Common myeloid progenitor, CD34-positive (primary cell): Measurements from ENCODE around the gene DISP3.

Experiments used
- CTCF ChIA-PET: fragments of 350-600 bp; sonication (Branson Sonifier 250); formaldehyde crosslinking; loops from one replicate; lab custom pipeline; 2021; ENCODE audit warnings: antibody characterized with exemption; lab: Charles Lee
- POLR2A ChIA-PET: fragments of 350-600 bp; sonication (Branson Sonifier 250); formaldehyde crosslinking; loops from one replicate; lab custom pipeline; 2021; ENCODE audit warnings: antibody characterized with exemption; lab: Charles Lee
- DNase-seq, 3 donors: peaks; one replicate each; pipeline versions ENCODE4 v3.0.0 to v3.0.0-alpha.2; 2013
- H3K27ac ChIP-seq, 2 experiments: 1 replicate in 1 of 2; 2 replicates in 1 of 2; pipeline ENCODE4 v1.7.0; 2013; ENCODE audit warnings: inconsistent platforms in 2 of 2, low read length in 2 of 2, mild to moderate bottlenecking in 2 of 2, low read depth in 1 of 2, moderate library complexity in 1 of 2; ENCODE audit not compliant: severe bottlenecking in 2 of 2, insufficient read depth in 1 of 2, poor library complexity in 1 of 2
- H3K27me3 ChIP-seq, 5 experiments: replicated peaks in 2 of 5; 1 replicate in 3 of 5; 2 replicates in 2 of 5; pipeline versions ENCODE4 v1.6.1 to v1.7.0; 2013; ENCODE audit warnings: low read length in 4 of 5, mild to moderate bottlenecking in 2 of 5, moderate library complexity in 2 of 5, inconsistent platforms in 1 of 5; ENCODE audit not compliant: insufficient read depth in 5 of 5, control insufficient read depth in 4 of 5
- H3K36me3 ChIP-seq, 4 experiments: 1 replicate in 2 of 4; 2 replicates in 2 of 4; pipeline versions ENCODE4 v1.6.1 to v1.7.0; 2013; ENCODE audit warnings: low read length in 3 of 4, control low read depth in 1 of 4, mild to moderate bottlenecking in 1 of 4; ENCODE audit not compliant: control insufficient read depth in 4 of 4, insufficient read depth in 4 of 4
- H3K4me1 ChIP-seq, 4 experiments: 1 replicate in 3 of 4; 2 replicates in 1 of 4; pipeline versions ENCODE4 v1.6.1 to v1.7.1; 2013; ENCODE audit warnings: low read length in 3 of 4, mild to moderate bottlenecking in 3 of 4, control low read depth in 1 of 4, inconsistent platforms in 1 of 4, moderate library complexity in 1 of 4; ENCODE audit not compliant: control insufficient read depth in 4 of 4, insufficient read depth in 4 of 4; ENCODE audit errors: control extremely low read depth in 1 of 4
- H3K4me3 ChIP-seq, 7 experiments: 1 replicate in 4 of 7; 2 replicates in 3 of 7; pipeline versions ENCODE4 v1.5.1 to v1.7.0; 2013; ENCODE audit warnings: mild to moderate bottlenecking in 7 of 7, low read length in 6 of 7, moderate library complexity in 6 of 7, inconsistent platforms in 2 of 7, low read depth in 2 of 7, control low read depth in 1 of 7; ENCODE audit not compliant: insufficient read depth in 4 of 7, control insufficient read depth in 1 of 7; ENCODE audit errors: extremely low read depth in 1 of 7
- H3K9me3 ChIP-seq, 5 experiments: 1 replicate in 4 of 5; 2 replicates in 1 of 5; pipeline versions ENCODE4 v1.6.1 to v1.7.1; 2013; ENCODE audit warnings: low read length in 4 of 5, mild to moderate bottlenecking in 2 of 5, inconsistent platforms in 1 of 5, low read depth in 1 of 5, moderate library complexity in 1 of 5; ENCODE audit not compliant: control insufficient read depth in 4 of 5, insufficient read depth in 2 of 5; ENCODE audit errors: control extremely low read depth in 1 of 5
- WGBS: methylation state at CpG from one replicate; pipeline ENCODE4 v1.1.5; 2013; ENCODE audit not compliant: insufficient coverage; 5-methylcytosine and 5-hydroxymethylcytosine counted together

DISP3 gene

GRCh38 chr1:11507309-11507708 is 28.4 kb downstream of the DISP3 start:
- CTCF ChIA-PET = no interaction called here
- Histone ChIP-seq H3K4me3 (no peak overlapping the region), H3K4me1 (no peaks in the 10 kb centered on the region), H3K36me3 (no peaks in the 10 kb centered on the region), H3K27me3 (peaks cover 0 to 6% (median 4%) of the 10 kb centered on the region in 5 experiments), H3K27ac (no peak overlapping the region), H3K9me3 (peaks cover 9 to 44% (median 33%) of the 10 kb centered on the region in 5 experiments)
- POLR2A ChIA-PET = no interaction called here
- DNase-seq = no peak
- WGBS = 85% methylated on average over 1 of the region's 2 CpGs

DNA sequence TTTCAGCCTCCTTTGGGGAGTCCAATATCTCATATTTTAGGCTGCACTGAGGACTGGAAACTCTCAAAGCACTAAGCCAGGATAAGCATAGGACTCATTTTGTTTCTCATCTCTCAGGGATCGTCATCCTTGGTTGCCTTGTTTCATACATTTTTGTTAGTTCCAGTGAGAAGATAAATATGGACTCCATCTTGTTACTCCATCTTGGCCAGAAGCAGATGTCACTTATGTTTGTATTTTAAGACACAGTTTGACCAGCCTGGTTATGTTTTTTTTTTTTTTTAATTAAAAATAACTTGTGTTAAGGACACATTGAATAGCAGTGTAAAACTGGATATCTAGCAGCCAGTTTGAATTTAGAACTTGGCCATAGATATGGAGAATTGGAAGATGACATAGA is 34.7 kb downstream of the DISP3 start:
- no peak overlapping the region for H3K4me3 ChIP-seq
- H3K36me3 ChIP-seq = no peaks in the 10 kb centered on the region
- H3K27me3 ChIP-seq = no peaks in the 10 kb centered on the region
- 100% methylated on average over 1 of the region's 1 CpG for WGBS
- H3K27ac ChIP-seq = no peak overlapping the region
- H3K4me1 ChIP-seq = no peaks in the 10 kb centered on the region
- CTCF ChIA-PET = no interaction called here
- H3K9me3 ChIP-seq = peaks cover 0 to 3% (median 2%) of the 10 kb centered on the region in 5 experiments
- DNase-seq = no peak
- POLR2A ChIA-PET = no interaction called here

DNA sequence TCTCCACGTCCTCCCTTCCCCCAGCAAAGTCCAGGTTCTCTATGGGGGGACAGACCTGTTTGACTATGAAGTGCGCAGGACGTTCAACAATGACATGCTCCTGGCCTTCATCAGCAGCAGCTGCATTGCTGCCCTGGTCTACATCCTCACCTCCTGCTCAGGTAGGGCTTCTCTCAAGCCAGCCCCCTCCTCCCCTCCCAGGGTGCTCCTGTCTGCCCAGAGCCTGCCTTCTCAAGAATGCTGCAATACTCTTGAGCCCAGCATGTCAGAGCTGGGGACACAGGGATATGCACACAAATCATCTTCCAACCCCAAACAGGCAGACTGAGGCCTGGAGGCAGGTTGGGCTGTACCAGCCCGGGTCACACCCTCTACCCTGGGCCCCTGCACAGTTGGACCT is 35.4 kb downstream of the DISP3 start:
- 90% methylated on average over 4 of the region's 4 CpGs for WGBS
- Histone ChIP-seq H3K4me3 (no peak overlapping the region), H3K4me1 (no peaks in the 10 kb centered on the region), H3K27me3 (no peaks in the 10 kb centered on the region), H3K27ac (no peak overlapping the region), H3K36me3 (no peaks in the 10 kb centered on the region), H3K9me3 (peaks cover 0 to 3% (median 0%) of the 10 kb centered on the region in 5 experiments)
- POLR2A ChIA-PET = no interaction called here
- no peak for DNase-seq
- CTCF ChIA-PET = no interaction called here

GRCh38 chr1:11515368-11516300 is 36.7 kb downstream of the DISP3 start:
- H3K4me1 ChIP-seq = no peaks in the 10 kb centered on the region
- ChIA-PET POLR2A (no interaction called here), CTCF (no interaction called here)
- WGBS = 99% methylated on average over 18 of the region's 21 CpGs
- H3K9me3 ChIP-seq = peaks cover 0 to 3% (median 0%) of the 10 kb centered on the region in 5 experiments
- no peaks in the 10 kb centered on the region for H3K27me3 ChIP-seq
- no peak overlapping the region for H3K27ac ChIP-seq
- DNase-seq = no peak
- H3K4me3 ChIP-seq = no peak overlapping the region
- H3K36me3 ChIP-seq = no peaks in the 10 kb centered on the region

DNA sequence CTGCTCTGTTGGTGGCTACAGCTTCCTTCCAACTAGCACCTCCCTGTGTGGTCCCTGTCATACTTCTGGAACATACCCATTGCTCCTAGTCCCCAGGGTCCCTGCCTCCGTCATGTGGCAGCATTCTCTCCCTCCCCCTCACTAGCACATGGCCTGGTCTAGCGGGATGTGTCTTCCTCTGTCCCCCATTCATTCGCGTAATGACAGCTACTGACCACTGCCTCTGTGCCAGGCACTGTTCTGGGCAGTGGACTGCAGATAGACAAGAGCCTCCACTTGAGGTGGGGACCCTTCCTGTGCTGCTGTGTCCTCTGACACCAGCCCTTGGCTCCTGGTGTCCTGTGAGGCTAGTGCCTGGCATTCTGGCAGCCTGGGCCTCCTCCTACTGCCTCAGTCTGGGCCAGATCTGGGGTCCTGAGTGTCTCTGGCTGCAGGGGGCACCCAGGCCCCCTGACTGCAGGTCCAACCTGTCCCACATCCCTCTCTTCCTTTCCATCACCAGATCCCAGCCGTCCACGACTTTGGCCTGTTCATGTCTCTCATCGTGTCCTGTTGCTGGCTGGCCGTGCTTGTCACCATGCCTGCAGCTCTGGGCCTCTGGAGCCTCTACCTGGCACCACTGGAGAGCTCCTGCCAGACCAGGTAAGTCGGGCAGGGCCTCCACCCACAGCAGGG is 38.1 kb downstream of the DISP3 start:
- CTCF ChIA-PET = no interaction called here
- DNase-seq = no peak
- 91% methylated on average over 8 of the region's 9 CpGs for WGBS

GRCh38 chr1:11518016-11518701 is 39.2 kb downstream of the DISP3 start:
- no peak overlapping the region for H3K4me3 ChIP-seq
- no peaks in the 10 kb centered on the region for H3K27me3 ChIP-seq
- 88% methylated on average over 10 of the region's 16 CpGs for WGBS
- H3K9me3 ChIP-seq = no peaks in the 10 kb centered on the region
- no peaks in the 10 kb centered on the region for H3K4me1 ChIP-seq
- H3K27ac ChIP-seq = no peak overlapping the region
- DNase-seq = no peak
- ChIA-PET POLR2A (no interaction called here), CTCF (no interaction called here)
- H3K36me3 ChIP-seq = no peaks in the 10 kb centered on the region

More for the DNA sequence above, 38.1 kb downstream of the DISP3 start:
- POLR2A ChIA-PET = no interaction called here
- H3K36me3 ChIP-seq = no peaks in the 10 kb centered on the region
- no peaks in the 10 kb centered on the region for H3K4me1 ChIP-seq
- H3K4me3 ChIP-seq = no peak overlapping the region
- H3K27me3 ChIP-seq = no peaks in the 10 kb centered on the region
- no peaks in the 10 kb centered on the region for H3K9me3 ChIP-seq
- H3K27ac ChIP-seq = no peak overlapping the region
